Thyroid gland (tissue), 4 donors: ENCODE data around the gene SURF4. TPM values are rescaled to one million over a fixed set of nuclear protein-coding genes. Genes with fewer than 3 reads are reported as not detected.
"Not testable (repeated sequence)": the region's sequence is repeated elsewhere in the genome, so short reads cannot be mapped to it uniquely, and the experiment has no call there.

ENCODE experiments used
- DNase-seq, 2 donors: peaks; one replicate each; pipeline ENCODE4 v3.0.0-alpha.2; 2019
- H3K27ac ChIP-seq, 3 donors: fragments of 200-600 bp; sonication (generic); 1 replicate in 2 of 3; 2 replicates in 1 of 3; pipeline ENCODE4 v1.5.1; 2016 to 2019; ENCODE audit warnings: mild to moderate bottlenecking in 1 of 3, moderate library complexity in 1 of 3
- H3K27me3 ChIP-seq: fragments of 200-600 bp; sonication (generic); one replicate; pipeline ENCODE4 v1.5.1; 2019
- H3K36me3 ChIP-seq, 2 donors: fragments of 200-600 bp; sonication (generic); one replicate each; pipeline ENCODE4 v1.5.1; 2016 to 2019
- H3K4me1 ChIP-seq, 2 donors: fragments of 200-600 bp; sonication (generic); one replicate each; pipeline ENCODE4 v1.5.1; 2017 to 2019
- H3K4me3 ChIP-seq, 3 donors: fragments of 200-600 bp; sonication (generic); replicated peaks in 1 of 3; 1 replicate in 2 of 3; 2 replicates in 1 of 3; pipeline ENCODE4 v1.5.1; 2016; ENCODE audit warnings: mild to moderate bottlenecking in 1 of 3
- H3K9me3 ChIP-seq: fragments of 200-600 bp; sonication (generic); one replicate; pipeline ENCODE4 v1.5.1; 2017
- CTCF ChIP-seq, 6 experiments: fragments of 200-600 bp in 3 of 6; fragments of 450-650 bp in 3 of 6; sonication (generic) in 3 of 6; IDR thresholded peaks; one replicate each; pipeline ENCODE4 v1.5.1; 2016 to 2019; ENCODE audit warnings: antibody characterized with exemption in 6 of 6, mild to moderate bottlenecking in 2 of 6, inconsistent platforms in 1 of 6, moderate library complexity in 1 of 6
- POLR2A ChIP-seq, 2 donors: fragments of 450-650 bp; IDR thresholded peaks; one replicate each; pipeline ENCODE4 v1.6.1; 2017; ENCODE audit warnings: antibody characterized with exemption in 2 of 2, mild to moderate bottlenecking in 2 of 2, moderate library complexity in 1 of 2
- whole genome bisulfite sequencing, 2 donors: methylation state at CpG; one replicate each; pipeline ENCODE4 v1.1.5; 2017; 5-methylcytosine and 5-hydroxymethylcytosine counted together
- intact Hi-C: fragments of 100-400 bp; cut with DNase I; formaldehyde crosslinking; loops from one replicate; pipeline ENCODE4 v1.15.1; 2023
- total RNA-seq, 4 donors: library from RNA; depleted of rRNA; stranded (reverse); fragments of >200 nt; gene quantifications; one replicate each; pipeline ENCODE4 v1.2.3, GENCODE V29; 2016

SURF4 gene
- total RNA-seq, 4 donors from 2014 or later: 165 to 253 (median 226) TPM

- no peak overlapping the region for H3K27ac ChIP-seq
- no peak for DNase-seq
- intact Hi-C loops: loop anchor here (5.0 kb wide), 1 partner anchor 41 kb away; the partner anchor contains the start of gene SURF6
- no peaks in the 10 kb centered on the region for H3K9me3 ChIP-seq
- peaks cover 14 to 18% of the 10 kb centered on the region in 2 donors for H3K4me1 ChIP-seq
- WGBS, 2 donors: 83 to 93% methylated on average over 1 of the region's 1 CpG
- TF ChIP-seq CTCF (IDR thresholded peaks at IDR 0.05) (no peak), POLR2A (IDR thresholded peaks at IDR 0.05) (no peak)
- H3K36me3 ChIP-seq: no peaks in the 10 kb centered on the region
- no peaks in the 10 kb centered on the region for H3K27me3 ChIP-seq
- no peak overlapping the region for H3K4me3 ChIP-seq
These were observed 2.6 kb upstream of the SURF4 start for GRCh38 chr9:133378408-133378962.

GRCh38 chr9:133377721-133378216 lies 1.9 kb upstream of the SURF4 start:
- intact Hi-C loops: loop anchor here (5.0 kb wide), 1 partner anchor 40 kb away; the partner anchor contains the start of gene SURF6
- H3K36me3 ChIP-seq: peaks cover 0 to 6% of the 10 kb centered on the region in 2 donors
- H3K9me3 ChIP-seq: no peaks in the 10 kb centered on the region
- no peak overlapping the region for H3K4me3 ChIP-seq
- H3K27ac ChIP-seq: no peak overlapping the region
- TF ChIP-seq POLR2A (IDR thresholded peaks at IDR 0.05) (no peak), CTCF (IDR thresholded peaks at IDR 0.05) (no peak)
- 73 to 76% methylated on average over 6 of the region's 6 CpGs for WGBS, 2 donors
- peaks cover 18 to 25% of the 10 kb centered on the region in 2 donors for H3K4me1 ChIP-seq
- H3K27me3 ChIP-seq: no peaks in the 10 kb centered on the region
- DNase-seq: no peak

GRCh38 chr9:133377280-133377679 lies 1.4 kb upstream of the SURF4 start:
- H3K4me3 ChIP-seq: not testable (repeated sequence)

GRCh38 chr9:133375116-133375723 lies 640 bp downstream of the SURF4 start:
- H3K27me3 ChIP-seq: no peaks in the 10 kb centered on the region
- H3K36me3 ChIP-seq: peaks cover 0 to 6% of the 10 kb centered on the region in 2 donors
- H3K4me3 ChIP-seq: peak overlapping the region; percentile 48 to 97 (median 56)
- H3K27ac ChIP-seq: peak overlapping the region; percentile 81 to 93 (median 92)
- peaks cover 37 to 47% of the 10 kb centered on the region in 2 donors for H3K4me1 ChIP-seq
- TF ChIP-seq POLR2A (IDR thresholded peaks at IDR 0.05): no peak
- TF ChIP-seq CTCF (IDR thresholded peaks at IDR 0.05): no peak
- WGBS, 2 donors: 1 to 2% methylated on average over 15 to 17 of the region's 39 CpGs
- no peaks in the 10 kb centered on the region for H3K9me3 ChIP-seq
- intact Hi-C loops: loop anchor here (5.0 kb wide), 1 partner anchor 38 kb away; the partner anchor contains the start of gene SURF6
- peak; percentile 17 to 22 for DNase-seq

More at GRCh38 chr9:133377280-133377679, 1.4 kb upstream of the SURF4 start:
- H3K27me3 ChIP-seq, H3K27ac ChIP-seq, H3K9me3 ChIP-seq, H3K36me3 ChIP-seq, DNase-seq: not testable (repeated sequence)
- H3K4me1 ChIP-seq: peaks cover 21 to 30% of the 10 kb centered on the region in 2 donors
- WGBS, 2 donors: 86% methylated on average over 14 of the region's 14 CpGs
- intact Hi-C loops: loop anchor here (5.0 kb wide), 1 partner anchor 40 kb away; the partner anchor contains the start of gene SURF6

GRCh38 chr9:133374612-133375115 lies 1.2 kb downstream of the SURF4 start:
- Histone ChIP-seq H3K9me3 (no peaks in the 10 kb centered on the region), H3K27ac (peak overlapping the region in 1 of 3 donors; percentile 93), H3K4me3 (peak overlapping the region; percentile 48 to 97 (median 56)), H3K36me3 (peaks cover 0 to 6% of the 10 kb centered on the region in 2 donors), H3K4me1 (peaks cover 37 to 52% of the 10 kb centered on the region in 2 donors), H3K27me3 (no peaks in the 10 kb centered on the region)
- intact Hi-C loops: loop anchor here (5.0 kb wide), 1 partner anchor 37 kb away; the partner anchor contains the start of gene SURF6
- DNase-seq: no peak
- WGBS, 2 donors: 26 to 31% methylated on average over 12 of the region's 12 CpGs
- TF ChIP-seq POLR2A (IDR thresholded peaks at IDR 0.05) (no peak), CTCF (IDR thresholded peaks at IDR 0.05) (no peak)
